ENCODE data around the gene FAM47E. TPM values are rescaled to one million over a fixed set of nuclear protein-coding genes. Genes with fewer than 3 reads are reported as not detected.
"Not testable (repeated sequence)": the region's sequence is repeated elsewhere in the genome, so short reads cannot be mapped to it uniquely, and the experiment has no call there.

The FAM47E gene
- total RNA-seq, 1 donor = 0.21 TPM

DNA sequence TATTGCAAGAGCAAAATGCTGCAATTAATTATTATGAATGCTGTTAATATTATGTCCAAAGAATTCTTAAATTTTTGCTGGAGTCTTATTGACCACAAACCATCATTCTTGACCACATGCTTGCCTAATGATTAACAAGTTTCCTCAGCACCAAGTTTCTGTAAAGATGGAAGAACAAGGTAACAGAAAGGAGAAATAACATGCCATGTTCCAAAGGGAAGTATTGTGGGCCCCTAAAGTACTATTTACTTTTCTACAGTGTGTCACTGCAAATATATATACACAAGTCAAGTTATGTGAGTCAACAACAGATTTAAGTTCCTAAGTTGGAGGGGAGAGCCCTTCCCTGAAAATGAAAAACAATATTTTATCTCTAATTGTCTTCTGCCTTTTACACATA is 20.6 kb downstream of the FAM47E start:
- Histone ChIP-seq H3K4me1 (ENCODE audit: insufficient read depth, low read length) (no peaks in the 10 kb centered on the region), H3K9me3 (ENCODE audit: low read depth, low read length) (no peaks in the 10 kb centered on the region), H3K4me3 (ENCODE audit: low read length) (no peak overlapping the region), H3K27me3 (ENCODE audit: insufficient read depth, low read length) (peaks cover 4% of the 10 kb centered on the region)

- Histone ChIP-seq H3K9me3 (ENCODE audit: low read depth, low read length) (no peaks in the 10 kb centered on the region), H3K4me1 (ENCODE audit: insufficient read depth, low read length) (no peaks in the 10 kb centered on the region), H3K27me3 (ENCODE audit: insufficient read depth, low read length) (no peaks in the 10 kb centered on the region), H3K4me3 (ENCODE audit: low read length) (no peak overlapping the region)
Measured at GRCh38 chr4:76272582-76272981, 21.1 kb downstream of the FAM47E start.

GRCh38 chr4:76272999-76273398 is 21.5 kb downstream of the FAM47E start:
- H3K4me3 ChIP-seq (ENCODE audit: low read length) = no peak overlapping the region
- H3K4me1 ChIP-seq (ENCODE audit: insufficient read depth, low read length) = no peaks in the 10 kb centered on the region
- no peaks in the 10 kb centered on the region for H3K27me3 ChIP-seq (ENCODE audit: insufficient read depth, low read length)
- no peaks in the 10 kb centered on the region for H3K9me3 ChIP-seq (ENCODE audit: low read depth, low read length)

DNA sequence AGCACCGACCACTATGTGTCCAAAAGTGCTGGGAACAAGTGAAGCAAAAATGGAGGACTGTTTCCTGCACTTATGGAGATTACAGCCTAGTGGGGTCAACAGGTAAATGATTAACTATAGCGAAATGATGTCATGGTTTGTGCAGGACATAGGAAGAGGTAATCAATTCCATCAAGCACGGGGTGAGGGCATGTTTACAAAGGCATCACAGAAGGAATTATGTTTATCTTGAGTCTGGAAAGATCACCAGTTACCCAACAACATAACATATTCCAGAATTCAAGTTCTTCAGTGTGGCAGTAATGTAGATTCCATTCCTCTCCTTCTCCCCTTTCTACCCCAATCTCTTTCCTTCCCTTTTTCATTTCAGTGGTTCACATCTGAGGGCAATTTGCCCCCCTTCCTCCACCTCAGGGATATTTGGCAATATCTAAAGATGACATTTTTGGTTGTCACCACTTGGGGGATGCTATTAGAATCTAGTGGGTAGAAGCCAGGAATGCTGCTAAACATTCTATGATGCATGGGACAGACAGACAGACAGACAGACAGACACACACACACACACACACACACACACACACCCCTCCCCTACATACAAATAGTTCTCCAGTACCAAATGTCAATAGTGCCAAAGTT is 24.1 kb downstream of the FAM47E start:
- Histone ChIP-seq H3K9me3 (ENCODE audit: low read depth, low read length) (no peaks in the 10 kb centered on the region), H3K4me1 (ENCODE audit: insufficient read depth, low read length) (no peaks in the 10 kb centered on the region), H3K4me3 (ENCODE audit: low read length) (no peak overlapping the region)

GRCh38 chr4:76276813-76277212 is 25.3 kb downstream of the FAM47E start:
- Histone ChIP-seq H3K9me3 (ENCODE audit: low read depth, low read length) (no peaks in the 10 kb centered on the region), H3K4me3 (ENCODE audit: low read length) (no peak overlapping the region), H3K4me1 (ENCODE audit: insufficient read depth, low read length) (no peaks in the 10 kb centered on the region), H3K27me3 (ENCODE audit: insufficient read depth, low read length) (no peaks in the 10 kb centered on the region)

More for the DNA sequence above, 24.1 kb downstream of the FAM47E start:
- no peaks in the 10 kb centered on the region for H3K27me3 ChIP-seq (ENCODE audit: insufficient read depth, low read length)

DNA sequence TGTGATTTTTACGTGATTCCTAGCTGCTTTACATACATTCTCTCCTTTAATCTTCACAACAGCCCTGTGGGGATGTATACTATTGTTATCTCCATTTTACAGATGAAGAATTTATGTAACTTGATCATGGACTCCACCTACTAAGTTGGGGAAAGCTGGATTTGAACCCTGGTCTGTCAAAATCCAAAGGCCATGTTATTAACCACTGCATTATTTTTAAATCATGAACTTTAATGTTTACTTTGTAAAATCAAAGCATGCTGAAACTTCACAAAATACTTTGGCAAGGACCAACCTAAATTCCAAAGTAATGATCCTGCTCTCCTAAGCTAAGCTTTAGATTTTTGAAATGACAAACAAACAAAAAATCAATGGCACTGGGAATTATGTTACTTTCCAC is 26.1 kb downstream of the FAM47E start:
- no peaks in the 10 kb centered on the region for H3K9me3 ChIP-seq (ENCODE audit: low read depth, low read length)
- no peaks in the 10 kb centered on the region for H3K4me1 ChIP-seq (ENCODE audit: insufficient read depth, low read length)
- no peak overlapping the region for H3K4me3 ChIP-seq (ENCODE audit: low read length)
- H3K27me3 ChIP-seq (ENCODE audit: insufficient read depth, low read length) = no peaks in the 10 kb centered on the region

DNA sequence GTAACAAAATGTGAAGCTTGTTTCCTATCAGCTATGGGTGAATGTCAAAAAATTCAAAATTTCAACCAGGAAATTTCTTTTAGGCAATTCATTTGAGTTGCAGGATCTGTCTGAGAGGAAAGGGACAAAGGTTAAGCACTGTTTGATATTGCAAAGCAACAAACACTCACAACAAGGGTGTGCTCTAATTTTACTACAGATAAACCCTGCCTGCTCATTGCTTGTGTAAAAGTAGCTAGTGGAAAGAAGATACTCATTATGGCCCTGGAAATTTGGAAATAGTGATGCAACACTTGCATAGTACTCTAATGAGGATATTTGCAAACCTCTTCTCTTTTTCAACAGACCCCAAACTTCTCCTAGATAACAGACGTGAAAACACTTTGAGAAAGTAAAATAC is 27.1 kb downstream of the FAM47E start:
- Histone ChIP-seq H3K4me1 (ENCODE audit: insufficient read depth, low read length) (no peaks in the 10 kb centered on the region), H3K27me3 (ENCODE audit: insufficient read depth, low read length) (no peaks in the 10 kb centered on the region), H3K9me3 (ENCODE audit: low read depth, low read length) (no peaks in the 10 kb centered on the region), H3K4me3 (ENCODE audit: low read length) (no peak overlapping the region)

- no peaks in the 10 kb centered on the region for H3K4me1 ChIP-seq (ENCODE audit: insufficient read depth, low read length)
Measured at GRCh38 chr4:76279462-76279861, 27.9 kb downstream of the FAM47E start.

DNA sequence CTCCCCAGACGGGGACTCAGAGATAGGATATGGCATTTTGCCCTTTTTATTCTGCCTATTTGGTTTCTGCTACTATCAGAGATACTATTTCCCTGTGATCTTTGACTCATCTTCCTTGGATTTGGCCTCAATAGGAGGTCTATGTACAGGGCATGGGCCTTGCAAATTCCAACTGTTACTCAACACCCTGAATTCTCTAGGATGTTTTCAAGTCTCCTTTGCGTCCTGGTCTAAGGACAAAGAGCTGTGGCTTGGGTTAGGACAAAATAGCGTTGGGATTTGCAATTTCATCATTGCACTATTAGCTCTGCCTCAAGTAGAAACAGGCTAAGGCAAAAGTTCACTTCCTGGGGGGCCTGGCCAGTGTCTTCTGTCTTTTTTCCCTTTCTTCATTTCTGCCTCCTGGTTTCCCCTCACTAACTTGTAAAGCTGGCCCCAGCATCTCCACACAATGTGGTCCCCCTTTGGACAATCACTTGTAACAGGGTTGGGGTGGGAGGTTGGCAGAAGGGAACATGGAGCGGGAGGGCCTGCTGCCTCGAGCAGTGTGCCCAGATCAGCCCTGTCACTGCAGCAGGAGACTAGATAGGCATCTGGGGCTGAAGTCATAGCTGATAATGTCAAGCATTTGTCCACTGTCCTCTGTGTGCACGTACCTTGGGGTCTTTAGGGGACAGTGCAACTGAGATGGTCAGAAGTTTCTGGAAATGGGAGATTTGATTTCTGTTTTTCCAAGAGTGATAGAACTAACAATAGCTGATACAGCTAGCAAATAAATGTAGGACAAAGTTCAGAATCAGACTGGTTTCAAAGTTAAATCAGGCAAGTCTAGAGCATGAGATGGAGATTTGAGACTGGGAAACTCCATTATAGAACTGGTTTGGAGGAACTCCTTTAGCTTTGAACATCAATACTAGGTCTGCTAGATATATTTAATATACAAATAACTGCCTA is 29.2 kb downstream of the FAM47E start:
- H3K27me3 ChIP-seq (ENCODE audit: insufficient read depth, low read length) = no peaks in the 10 kb centered on the region
- no peaks in the 10 kb centered on the region for H3K9me3 ChIP-seq (ENCODE audit: low read depth, low read length)
- no peaks in the 10 kb centered on the region for H3K4me1 ChIP-seq (ENCODE audit: insufficient read depth, low read length)
- no peak overlapping the region for H3K4me3 ChIP-seq (ENCODE audit: low read length)

More at GRCh38 chr4:76279462-76279861, 27.9 kb downstream of the FAM47E start:
- H3K4me3 ChIP-seq (ENCODE audit: low read length) = no peak overlapping the region
- H3K9me3 ChIP-seq (ENCODE audit: low read depth, low read length) = no peaks in the 10 kb centered on the region
- no peaks in the 10 kb centered on the region for H3K27me3 ChIP-seq (ENCODE audit: insufficient read depth, low read length)

GRCh38 chr4:76281594-76281993 is 30.1 kb downstream of the FAM47E start:
- H3K4me1 ChIP-seq (ENCODE audit: insufficient read depth, low read length) = not testable (repeated sequence)

DNA sequence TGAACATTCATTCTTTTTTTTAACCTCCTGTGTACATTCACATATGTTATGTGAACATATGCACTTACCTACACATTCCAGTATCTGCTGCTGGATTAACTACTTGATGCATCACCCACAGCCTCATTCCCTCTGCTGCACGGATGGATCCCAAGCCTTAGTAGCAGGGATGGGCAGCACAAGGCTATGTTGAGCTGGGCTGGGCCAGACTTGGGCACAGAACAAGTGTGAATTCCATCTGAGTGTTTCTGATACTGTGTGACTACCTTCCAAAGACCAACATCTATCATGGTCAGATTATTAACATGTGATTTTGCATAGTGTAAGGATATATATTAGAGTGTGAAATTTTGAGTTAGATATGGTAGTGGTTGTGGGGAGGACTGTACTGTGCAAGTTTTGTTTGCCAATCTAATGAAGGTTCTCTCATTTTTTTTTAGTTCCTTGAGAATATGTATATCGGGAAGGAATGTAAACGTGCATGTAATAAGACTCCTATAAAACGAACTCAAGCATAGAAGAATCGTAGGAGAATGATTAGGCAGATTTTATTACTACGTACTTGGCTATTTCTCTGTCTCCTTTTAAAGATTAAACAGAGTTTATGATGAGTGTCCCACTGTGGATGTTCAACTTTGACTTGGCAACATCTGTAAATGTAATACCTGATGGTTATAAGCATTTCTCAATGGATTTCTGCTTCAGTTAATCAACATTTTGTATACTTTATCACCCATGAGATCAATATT is 31.6 kb downstream of the FAM47E start:
- no peaks in the 10 kb centered on the region for H3K9me3 ChIP-seq (ENCODE audit: low read depth, low read length)
- no peak overlapping the region for H3K4me3 ChIP-seq (ENCODE audit: low read length)
- no peaks in the 10 kb centered on the region for H3K27me3 ChIP-seq (ENCODE audit: insufficient read depth, low read length)
- no peaks in the 10 kb centered on the region for H3K4me1 ChIP-seq (ENCODE audit: insufficient read depth, low read length)

More at GRCh38 chr4:76281594-76281993, 30.1 kb downstream of the FAM47E start:
- not testable (repeated sequence) for H3K27me3 ChIP-seq (ENCODE audit: insufficient read depth, low read length); H3K9me3 ChIP-seq (ENCODE audit: low read depth, low read length); H3K4me3 ChIP-seq (ENCODE audit: low read length)

- Histone ChIP-seq H3K9me3 (ENCODE audit: low read depth, low read length) (no peaks in the 10 kb centered on the region), H3K27me3 (ENCODE audit: insufficient read depth, low read length) (no peaks in the 10 kb centered on the region), H3K4me1 (ENCODE audit: insufficient read depth, low read length) (no peaks in the 10 kb centered on the region), H3K4me3 (ENCODE audit: low read length) (no peak overlapping the region)
Measured at GRCh38 chr4:76283900-76284299, 32.4 kb downstream of the FAM47E start.

DNA sequence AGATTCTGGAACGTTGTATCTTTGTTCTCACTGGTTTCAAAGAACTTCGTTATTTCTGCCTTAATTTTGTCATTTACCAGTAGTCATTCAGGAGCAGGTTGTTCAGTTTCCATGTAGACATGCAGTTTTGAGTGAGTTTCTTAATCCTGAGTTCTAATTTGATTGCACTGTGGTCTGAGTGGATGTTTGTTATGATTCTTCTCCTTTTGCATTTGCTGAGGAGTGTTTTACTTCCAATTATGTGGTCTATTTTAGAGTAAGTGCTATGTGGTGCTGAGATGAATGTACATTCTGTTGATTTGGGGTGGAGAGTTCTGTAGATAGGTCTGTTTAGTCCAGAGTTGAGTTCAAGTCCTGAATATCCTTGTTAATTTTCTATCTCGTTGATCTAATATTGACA is 36.3 kb downstream of the FAM47E start:
- not testable (repeated sequence) for H3K27me3 ChIP-seq (ENCODE audit: insufficient read depth, low read length); H3K4me1 ChIP-seq (ENCODE audit: insufficient read depth, low read length); H3K4me3 ChIP-seq (ENCODE audit: low read length); H3K9me3 ChIP-seq (ENCODE audit: low read depth, low read length)

- H3K4me3 ChIP-seq (ENCODE audit: low read length) = no peak overlapping the region
- no peaks in the 10 kb centered on the region for H3K9me3 ChIP-seq (ENCODE audit: low read depth, low read length)
- H3K4me1 ChIP-seq (ENCODE audit: insufficient read depth, low read length) = no peaks in the 10 kb centered on the region
- no peaks in the 10 kb centered on the region for H3K27me3 ChIP-seq (ENCODE audit: insufficient read depth, low read length)
Measured at GRCh38 chr4:76292730-76293129, 41.2 kb downstream of the FAM47E start.

GRCh38 chr4:76293772-76294171 is 42.3 kb downstream of the FAM47E start:
- no peak overlapping the region for H3K4me3 ChIP-seq (ENCODE audit: low read length)
- no peaks in the 10 kb centered on the region for H3K27me3 ChIP-seq (ENCODE audit: insufficient read depth, low read length)
- H3K4me1 ChIP-seq (ENCODE audit: insufficient read depth, low read length) = no peaks in the 10 kb centered on the region
- peaks cover 6% of the 10 kb centered on the region for H3K9me3 ChIP-seq (ENCODE audit: low read depth, low read length)
